ENCODE data around the gene COL15A1.

The COL15A1 gene

DNA sequence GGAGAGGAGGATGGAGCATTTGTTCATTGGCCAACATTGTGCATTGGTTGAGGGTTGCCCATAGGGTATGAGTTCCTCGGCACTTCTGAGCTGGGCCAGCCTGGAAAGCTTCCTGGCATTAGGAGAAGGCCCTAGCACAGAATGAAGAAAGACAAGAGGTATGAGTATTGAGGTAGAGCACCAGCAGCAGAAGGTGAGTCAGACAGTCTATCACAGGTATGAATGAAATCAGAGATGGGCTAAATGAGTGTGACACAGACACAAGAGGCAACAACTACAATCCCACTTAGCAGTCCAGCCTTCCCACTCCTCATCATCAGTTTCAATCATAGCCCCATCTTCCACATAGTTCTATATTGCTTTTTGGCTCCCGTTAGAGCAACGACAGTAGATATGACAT lies 135.8 kb downstream of the COL15A1 start:
- Histone ChIP-seq H3K9ac (ENCODE audit: insufficient read length, low read depth) (no peak overlapping the region), H3K27me3 (ENCODE audit: insufficient read depth, insufficient read length) (no peaks in the 10 kb centered on the region), H3K9me3 (ENCODE audit: insufficient read depth, low read length) (peaks cover 14% of the 10 kb centered on the region; the same call in 1 of the 2 replicates), H3K4me3 (ENCODE audit: insufficient read length, low read depth) (no peak overlapping the region), H3K36me3 (ENCODE audit: insufficient read depth, insufficient read length, low read length) (no peaks in the 10 kb centered on the region), H3K4me1 (ENCODE audit: insufficient read depth, insufficient read length) (no peaks in the 10 kb centered on the region)
- TF ChIP-seq ZNF274 (IDR thresholded peaks at IDR 0.05; ENCODE audit: low read depth, low read length) = no peak
- TF ChIP-seq YY1 (IDR thresholded peaks at IDR 0.05; ENCODE audit: insufficient read depth, insufficient read length) = no peak
- no peak for TF ChIP-seq SUZ12 (IDR thresholded peaks at IDR 0.05; ENCODE audit: extremely low read depth, insufficient read depth, insufficient read length)
- no peak for DNase-seq (ENCODE audit: low read depth, low spot score)

DNA sequence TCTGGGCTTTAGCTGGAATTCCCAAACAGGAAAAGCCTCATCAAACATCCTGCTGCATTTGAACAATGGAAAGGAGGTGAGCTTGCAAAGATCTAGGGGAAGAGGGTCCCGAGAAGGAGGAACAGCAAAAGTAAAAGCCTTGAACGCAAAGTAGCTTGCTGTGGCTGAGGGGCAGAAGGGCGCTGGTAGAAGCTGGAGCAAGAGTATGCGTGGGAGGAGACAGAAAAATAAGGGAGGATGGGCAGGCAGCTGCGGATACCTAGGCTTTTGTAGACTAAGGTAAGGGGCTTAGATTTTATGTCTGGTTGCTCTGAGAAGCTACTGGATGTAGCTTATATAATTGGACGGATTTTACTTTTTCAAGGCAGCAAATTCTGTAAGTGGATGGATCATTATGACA lies 139.3 kb downstream of the COL15A1 start:
- peaks cover 14% of the 10 kb centered on the region; the same call in 1 of the 2 replicates for H3K9me3 ChIP-seq (ENCODE audit: insufficient read depth, low read length)
- DNase-seq (ENCODE audit: low read depth, low spot score) = no peak
- TF ChIP-seq YY1 (IDR thresholded peaks at IDR 0.05; ENCODE audit: insufficient read depth, insufficient read length) (no peak), SUZ12 (IDR thresholded peaks at IDR 0.05; ENCODE audit: extremely low read depth, insufficient read depth, insufficient read length) (no peak), ZNF274 (IDR thresholded peaks at IDR 0.05; ENCODE audit: low read depth, low read length) (no peak)
- no peak overlapping the region for H3K9ac ChIP-seq (ENCODE audit: insufficient read length, low read depth)
- H3K27me3 ChIP-seq (ENCODE audit: insufficient read depth, insufficient read length) = no peaks in the 10 kb centered on the region
- H3K4me3 ChIP-seq (ENCODE audit: insufficient read length, low read depth) = no peak overlapping the region
- no peaks in the 10 kb centered on the region for H3K4me1 ChIP-seq (ENCODE audit: insufficient read depth, insufficient read length)
- no peaks in the 10 kb centered on the region for H3K36me3 ChIP-seq (ENCODE audit: insufficient read depth, insufficient read length, low read length)

DNA sequence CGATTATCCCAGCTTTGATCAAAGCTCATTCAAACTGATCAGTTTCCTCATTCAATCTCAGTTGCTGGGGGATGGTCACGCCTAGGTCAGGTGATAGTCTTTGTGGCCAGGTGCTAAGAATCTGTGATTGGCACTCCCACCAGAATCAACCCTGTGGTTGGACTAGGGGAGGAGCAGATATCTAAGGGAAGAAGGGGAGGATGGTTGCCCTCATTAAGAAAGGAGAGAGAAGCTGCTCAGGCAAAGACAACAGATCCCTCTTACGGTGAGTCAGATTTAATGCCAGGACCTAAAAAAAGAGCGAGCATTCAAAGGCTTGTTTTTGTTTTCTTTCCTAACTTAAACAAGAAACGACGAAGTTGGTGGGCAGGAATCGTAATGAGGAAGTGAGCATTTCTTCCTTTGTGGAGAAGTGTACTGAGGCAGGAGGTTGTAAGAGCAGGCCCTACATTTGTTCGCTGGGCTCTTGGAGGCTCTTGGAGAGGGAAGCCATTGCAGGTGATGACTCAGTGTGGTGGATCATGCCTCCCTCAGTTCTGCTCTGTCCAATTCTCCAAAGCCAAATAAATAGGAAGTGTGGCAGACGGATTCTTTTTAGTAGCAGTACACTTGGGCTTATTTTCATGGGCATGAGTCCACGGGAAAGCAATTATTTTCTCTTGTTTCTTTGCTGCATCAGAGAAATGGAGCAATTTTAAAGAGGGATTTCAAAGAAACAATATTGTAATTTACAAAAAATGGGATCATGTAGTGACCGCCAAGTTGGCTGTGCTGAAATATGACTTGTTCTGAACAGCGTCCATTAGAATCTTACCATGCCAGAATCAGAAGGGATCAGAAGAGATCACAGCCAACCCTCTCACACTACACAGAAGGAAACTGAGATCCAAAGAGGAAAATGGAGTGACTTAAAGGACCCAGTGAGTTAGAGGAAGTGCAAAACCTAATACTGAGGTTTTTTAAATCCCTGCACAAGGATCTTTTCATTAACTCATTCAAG lies 142.5 kb downstream of the COL15A1 start:
- Histone ChIP-seq H3K4me3 (ENCODE audit: insufficient read length, low read depth) (no peak overlapping the region), H3K4me1 (ENCODE audit: insufficient read depth, insufficient read length) (no peaks in the 10 kb centered on the region), H3K36me3 (ENCODE audit: insufficient read depth, insufficient read length, low read length) (no peaks in the 10 kb centered on the region), H3K9ac (ENCODE audit: insufficient read length, low read depth) (no peak overlapping the region), H3K9me3 (ENCODE audit: insufficient read depth, low read length) (peaks cover 31% of the 10 kb centered on the region), H3K27me3 (ENCODE audit: insufficient read depth, insufficient read length) (no peaks in the 10 kb centered on the region)
- TF ChIP-seq YY1 (IDR thresholded peaks at IDR 0.05; ENCODE audit: insufficient read depth, insufficient read length) = no peak
- TF ChIP-seq ZNF274 (IDR thresholded peaks at IDR 0.05; ENCODE audit: low read depth, low read length) = no peak
- TF ChIP-seq SUZ12 (IDR thresholded peaks at IDR 0.05; ENCODE audit: extremely low read depth, insufficient read depth, insufficient read length) = no peak
- no peak for DNase-seq (ENCODE audit: low read depth, low spot score)

DNA sequence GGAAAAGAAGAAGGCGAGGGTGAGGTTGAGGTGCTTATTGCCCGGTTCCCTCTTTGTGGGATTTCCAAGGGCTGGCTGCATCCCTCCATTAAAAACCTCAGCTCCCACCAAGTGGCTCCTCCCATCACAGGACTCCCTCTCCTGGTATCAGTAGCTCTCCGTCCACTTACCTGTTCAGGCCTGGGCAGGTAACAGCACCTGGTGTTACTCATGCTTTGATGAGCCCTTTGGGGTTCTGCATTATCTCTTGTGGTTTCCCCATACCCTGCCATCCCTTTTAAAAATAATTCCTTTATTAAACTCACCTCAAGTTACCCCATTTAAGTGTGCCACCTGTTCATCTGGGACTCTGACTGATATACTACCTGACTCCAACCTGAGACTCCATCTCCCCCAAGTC lies 143.8 kb downstream of the COL15A1 start:
- H3K27me3 ChIP-seq (ENCODE audit: insufficient read depth, insufficient read length) = no peaks in the 10 kb centered on the region
- H3K4me1 ChIP-seq (ENCODE audit: insufficient read depth, insufficient read length) = no peaks in the 10 kb centered on the region
- DNase-seq (ENCODE audit: low read depth, low spot score) = no peak
- H3K36me3 ChIP-seq (ENCODE audit: insufficient read depth, insufficient read length, low read length) = no peaks in the 10 kb centered on the region
- H3K9ac ChIP-seq (ENCODE audit: insufficient read length, low read depth) = no peak overlapping the region
- no peak overlapping the region for H3K4me3 ChIP-seq (ENCODE audit: insufficient read length, low read depth)
- peaks cover 27% of the 10 kb centered on the region for H3K9me3 ChIP-seq (ENCODE audit: insufficient read depth, low read length)
- no peak for TF ChIP-seq ZNF274 (IDR thresholded peaks at IDR 0.05; ENCODE audit: low read depth, low read length)
- no peak for TF ChIP-seq YY1 (IDR thresholded peaks at IDR 0.05; ENCODE audit: insufficient read depth, insufficient read length)
- no peak for TF ChIP-seq SUZ12 (IDR thresholded peaks at IDR 0.05; ENCODE audit: extremely low read depth, insufficient read depth, insufficient read length)

DNA sequence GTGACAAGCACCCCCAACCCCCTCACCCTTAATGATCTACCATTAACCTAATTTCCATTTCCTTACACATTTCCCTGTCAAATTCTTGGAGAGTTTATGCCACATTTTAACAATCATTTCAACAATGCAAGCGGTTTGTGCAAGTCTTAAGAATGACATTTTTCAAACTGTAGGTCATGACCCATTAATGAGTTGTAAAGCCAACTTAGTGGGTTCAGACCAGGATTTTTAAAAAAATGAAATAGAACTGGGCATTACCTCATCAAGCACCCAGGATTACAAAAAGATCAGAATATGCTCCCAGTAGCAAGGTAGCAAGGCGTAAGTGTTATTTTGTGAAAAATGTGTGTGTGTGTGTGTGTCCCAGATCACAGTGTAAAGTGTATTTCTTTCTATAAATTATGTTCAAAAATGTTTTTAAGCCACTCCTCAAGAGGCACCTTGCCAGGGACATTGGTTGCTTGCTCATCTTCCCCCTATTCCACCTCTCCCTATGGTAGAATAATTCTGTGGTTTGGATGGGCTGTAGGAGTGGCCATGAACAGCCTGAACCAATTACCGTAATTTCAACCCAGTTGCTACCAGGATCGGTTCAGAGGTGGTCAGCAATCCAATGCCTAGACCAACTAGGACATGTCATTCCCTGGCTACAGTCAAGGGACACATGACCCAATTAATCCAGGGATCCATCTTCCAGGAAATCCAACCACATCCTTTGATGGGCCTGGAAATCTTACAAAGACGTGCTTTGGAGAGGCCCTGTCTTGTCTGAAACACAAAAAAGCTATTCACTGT lies 146.8 kb downstream of the COL15A1 start:
- H3K4me3 ChIP-seq (ENCODE audit: insufficient read length, low read depth) = no peak overlapping the region
- DNase-seq (ENCODE audit: low read depth, low spot score) = no peak
- H3K4me1 ChIP-seq (ENCODE audit: insufficient read depth, insufficient read length) = no peaks in the 10 kb centered on the region
- no peaks in the 10 kb centered on the region for H3K27me3 ChIP-seq (ENCODE audit: insufficient read depth, insufficient read length)
- TF ChIP-seq SUZ12 (IDR thresholded peaks at IDR 0.05; ENCODE audit: extremely low read depth, insufficient read depth, insufficient read length) = no peak
- TF ChIP-seq ZNF274 (IDR thresholded peaks at IDR 0.05; ENCODE audit: low read depth, low read length) = no peak
- no peak for TF ChIP-seq YY1 (IDR thresholded peaks at IDR 0.05; ENCODE audit: insufficient read depth, insufficient read length)
- no peak overlapping the region for H3K9ac ChIP-seq (ENCODE audit: insufficient read length, low read depth)
- H3K9me3 ChIP-seq (ENCODE audit: insufficient read depth, low read length) = peaks cover 16% of the 10 kb centered on the region
- H3K36me3 ChIP-seq (ENCODE audit: insufficient read depth, insufficient read length, low read length) = no peaks in the 10 kb centered on the region

DNA sequence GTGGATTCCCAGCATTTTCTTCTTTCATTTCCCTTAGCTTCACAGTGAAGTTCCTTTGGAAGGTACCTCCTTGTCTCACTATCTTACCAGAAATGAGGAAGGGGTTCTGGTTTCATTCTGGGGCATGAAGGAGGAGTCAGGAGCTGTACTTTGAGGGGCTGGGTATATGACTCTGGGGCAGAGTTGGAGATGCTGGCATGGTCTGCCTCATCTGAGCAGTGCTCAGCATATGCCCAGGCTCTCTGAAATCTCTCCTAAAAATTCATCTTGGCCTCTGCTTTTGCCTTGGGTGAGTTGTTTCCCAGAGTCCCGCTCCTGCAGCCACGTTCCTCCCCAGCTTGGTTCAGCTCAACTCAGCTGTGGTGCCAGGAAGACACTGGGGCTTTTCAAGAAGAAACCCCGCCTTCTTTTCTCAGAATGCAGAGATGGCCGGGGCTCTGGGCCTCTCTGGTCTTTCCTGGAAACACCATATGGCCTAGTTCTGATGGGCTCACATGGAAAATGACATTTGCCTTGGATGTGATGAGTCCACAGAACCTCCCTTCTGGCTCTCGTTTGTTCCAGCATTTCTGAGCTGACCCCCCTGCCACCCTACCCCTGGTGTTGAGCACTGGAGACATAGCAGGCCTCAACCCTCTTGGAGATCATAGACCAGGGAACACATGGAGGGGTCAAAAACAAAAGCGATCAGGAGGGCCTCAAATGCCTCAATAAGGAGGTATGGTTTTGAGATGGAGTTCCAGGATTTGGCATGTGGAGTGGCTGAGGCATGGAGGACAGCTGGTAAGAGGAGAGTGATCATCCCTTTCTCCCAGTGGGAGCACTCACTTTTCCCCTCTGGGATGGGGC lies 149.2 kb downstream of the COL15A1 start:
- no peak for TF ChIP-seq SUZ12 (IDR thresholded peaks at IDR 0.05; ENCODE audit: extremely low read depth, insufficient read depth, insufficient read length)

More for the DNA sequence above, 149.2 kb downstream of the COL15A1 start:
- Histone ChIP-seq H3K9ac (ENCODE audit: insufficient read length, low read depth) (no peak overlapping the region), H3K4me1 (ENCODE audit: insufficient read depth, insufficient read length) (peaks cover 5% of the 10 kb centered on the region), H3K36me3 (ENCODE audit: insufficient read depth, insufficient read length, low read length) (no peaks in the 10 kb centered on the region), H3K27me3 (ENCODE audit: insufficient read depth, insufficient read length) (no peaks in the 10 kb centered on the region), H3K9me3 (ENCODE audit: insufficient read depth, low read length) (peaks cover 16% of the 10 kb centered on the region), H3K4me3 (ENCODE audit: insufficient read length, low read depth) (no peak overlapping the region)
- DNase-seq (ENCODE audit: low read depth, low spot score) = no peak
